ENCODE results near the gene OLFML2A.

DNA sequence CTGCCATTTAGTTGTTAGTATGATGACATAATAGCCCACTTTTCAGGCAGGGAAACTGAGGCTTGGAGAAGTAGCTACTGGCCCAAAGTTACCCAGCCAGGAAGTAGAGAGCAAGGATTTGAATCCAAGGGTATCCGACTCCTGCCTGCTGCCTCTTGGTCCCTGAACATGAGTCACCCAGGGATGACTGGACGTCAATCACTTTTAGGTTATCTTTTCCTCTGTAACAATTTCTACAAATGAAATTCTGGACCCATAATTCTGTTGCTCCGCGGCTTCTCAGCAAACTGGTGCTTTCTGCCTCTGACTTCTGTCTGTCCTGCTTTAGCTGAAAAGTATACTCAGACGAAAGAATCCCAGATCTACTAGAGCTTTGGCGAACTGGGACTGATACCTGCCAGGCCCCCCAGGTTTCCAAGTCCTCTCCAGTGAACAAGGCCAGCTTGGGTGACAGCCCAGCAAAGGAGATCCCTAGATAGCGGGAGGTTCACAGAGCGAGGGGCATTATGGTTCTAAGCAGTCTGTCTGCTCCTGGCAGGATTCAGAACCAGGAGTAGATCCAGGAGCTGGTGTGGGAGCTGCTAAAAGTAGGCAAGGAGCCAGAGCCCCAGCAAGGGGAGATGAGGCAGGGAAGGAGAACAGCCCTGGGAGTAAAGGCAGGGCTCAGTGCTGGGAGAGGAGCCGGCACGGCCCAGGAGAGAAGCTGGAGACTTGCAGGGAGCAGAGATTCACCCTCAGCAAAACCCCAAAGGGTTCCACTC is 20.6 kb downstream of the OLFML2A start:
- TF ChIP-seq, protein P1, sequence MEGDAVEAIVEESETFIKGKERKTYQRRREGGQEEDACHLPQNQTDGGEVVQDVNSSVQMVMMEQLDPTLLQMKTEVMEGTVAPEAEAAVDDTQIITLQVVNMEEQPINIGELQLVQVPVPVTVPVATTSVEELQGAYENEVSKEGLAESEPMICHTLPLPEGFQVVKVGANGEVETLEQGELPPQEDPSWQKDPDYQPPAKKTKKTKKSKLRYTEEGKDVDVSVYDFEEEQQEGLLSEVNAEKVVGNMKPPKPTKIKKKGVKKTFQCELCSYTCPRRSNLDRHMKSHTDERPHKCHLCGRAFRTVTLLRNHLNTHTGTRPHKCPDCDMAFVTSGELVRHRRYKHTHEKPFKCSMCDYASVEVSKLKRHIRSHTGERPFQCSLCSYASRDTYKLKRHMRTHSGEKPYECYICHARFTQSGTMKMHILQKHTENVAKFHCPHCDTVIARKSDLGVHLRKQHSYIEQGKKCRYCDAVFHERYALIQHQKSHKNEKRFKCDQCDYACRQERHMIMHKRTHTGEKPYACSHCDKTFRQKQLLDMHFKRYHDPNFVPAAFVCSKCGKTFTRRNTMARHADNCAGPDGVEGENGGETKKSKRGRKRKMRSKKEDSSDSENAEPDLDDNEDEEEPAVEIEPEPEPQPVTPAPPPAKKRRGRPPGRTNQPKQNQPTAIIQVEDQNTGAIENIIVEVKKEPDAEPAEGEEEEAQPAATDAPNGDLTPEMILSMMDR (conservative IDR thresholded peaks at IDR 0.05 in 1 of 2, IDR thresholded peaks at IDR 0.05 in 1 of 2; ENCODE audit: low read depth in 1 of 2, low read length in 2 of 2) = no peak
- TF ChIP-seq EZH2 (IDR thresholded peaks at IDR 0.05; ENCODE audit: low read length, missing control alignments) = no peak

Data from fibroblast of lung (primary cell).